HepG2 (cell line): ENCODE data around the gene PTPRN. TPM values are rescaled to one million over a fixed set of nuclear protein-coding genes. Genes with fewer than 3 reads are reported as not detected.
A peak's percentile ranks its signal among the peaks of the same experiment; 100 is the strongest.

ENCODE experiments used
- ATM ChIP-seq: fragments of 450-650 bp; IDR thresholded peaks from 2 replicates; pipeline ENCODE4 v1.7.1; 2017; ENCODE audit warnings: mild to moderate bottlenecking, borderline replicate concordance
- ATRX ChIP-seq: sonication (generic); formaldehyde crosslinking; IDR thresholded peaks from 2 replicates; pipeline ENCODE4 v1.4.0; 2020; ENCODE audit warnings: missing genetic modification reagents, borderline replicate concordance
- BCL6 ChIP-seq: IDR thresholded peaks from 2 replicates; pipeline ENCODE4 v1.6.1; 2016; ENCODE audit warnings: missing genetic modification reagents, missing compliant biosample characterization
- CHD4 ChIP-seq: fragments of 200-600 bp; sonication (generic); IDR thresholded peaks from 2 replicates; pipeline ENCODE4 v1.7.0; 2017; ENCODE audit warnings: mild to moderate bottlenecking, low read length, borderline replicate concordance
- E2F1 ChIP-seq: sonication (generic); formaldehyde crosslinking; IDR thresholded peaks from 2 replicates; pipeline ENCODE4 v1.5.0; 2020; ENCODE audit warnings: missing genetic modification reagents
- ELK4 ChIP-seq: sonication (generic); formaldehyde crosslinking; IDR thresholded peaks from 2 replicates; pipeline ENCODE4 v1.9.0; 2021; ENCODE audit warnings: missing genetic modification reagents, borderline replicate concordance
- ERF ChIP-seq: IDR thresholded peaks from 2 replicates; pipeline ENCODE4 v1.6.1; 2018; ENCODE audit warnings: missing biosample characterization, missing genetic modification reagents
- KAT8 ChIP-seq: IDR thresholded peaks from 2 replicates; pipeline ENCODE4 v1.6.1; 2016; ENCODE audit warnings: missing genetic modification reagents, missing compliant biosample characterization
- MBD4 ChIP-seq: IDR thresholded peaks from 2 replicates; pipeline ENCODE4 v1.6.1; 2012; ENCODE audit warnings: low read length, inconsistent platforms, borderline replicate concordance
- NR1H2 ChIP-seq: sonication (generic); formaldehyde crosslinking; IDR thresholded peaks from 2 replicates; pipeline ENCODE4 v1.8.1; 2022; ENCODE audit warnings: low read depth, missing genetic modification reagents, borderline replicate concordance
- PAX8 ChIP-seq: sonication (generic); formaldehyde crosslinking; IDR thresholded peaks from 2 replicates; pipeline ENCODE4 v1.8.0; 2022; ENCODE audit warnings: mild to moderate bottlenecking, missing genetic modification reagents, borderline replicate concordance
- RNF219 ChIP-seq: sonication (generic); formaldehyde crosslinking; IDR thresholded peaks from 2 replicates; pipeline ENCODE4 v1.5.0; 2020; ENCODE audit warnings: mild to moderate bottlenecking, missing genetic modification reagents
- RXRB ChIP-seq: IDR thresholded peaks from 2 replicates; pipeline ENCODE4 v1.6.1; 2016; ENCODE audit warnings: borderline replicate concordance, missing genetic modification reagents, missing compliant biosample characterization
- SKI ChIP-seq: fragments of 450-650 bp; IDR thresholded peaks from one replicate; pipeline ENCODE4 v1.6.1; 2018; ENCODE audit warnings: mild to moderate bottlenecking; ENCODE audit not compliant: partially characterized antibody
- TBX2 ChIP-seq: sonication (generic); formaldehyde crosslinking; IDR thresholded peaks from 2 replicates; pipeline ENCODE4 v1.5.0; 2020; ENCODE audit warnings: missing genetic modification reagents, mild to moderate bottlenecking, borderline replicate concordance
- ZBTB25 ChIP-seq: IDR thresholded peaks from 2 replicates; pipeline ENCODE4 v1.6.1; 2018; ENCODE audit warnings: missing genetic modification reagents
- ZMYM3 ChIP-seq: sonication (generic); formaldehyde crosslinking; IDR thresholded peaks from 2 replicates; pipeline ENCODE4 v1.5.1; 2020; ENCODE audit warnings: mild to moderate bottlenecking, missing genetic modification reagents
- ZNF276 ChIP-seq: sonication (generic); formaldehyde crosslinking; IDR thresholded peaks from 2 replicates; pipeline ENCODE4 v1.4.0; 2020; ENCODE audit warnings: mild to moderate bottlenecking, low read depth, missing genetic modification reagents
- ZNF558 ChIP-seq: sonication (generic); formaldehyde crosslinking; IDR thresholded peaks from 2 replicates; pipeline ENCODE4 v1.9.0; 2022; ENCODE audit warnings: mild to moderate bottlenecking, missing genetic modification reagents, borderline replicate concordance
- ZNF737 ChIP-seq: sonication (generic); formaldehyde crosslinking; IDR thresholded peaks from 2 replicates; pipeline ENCODE4 v1.5.0; 2020; ENCODE audit warnings: missing genetic modification reagents, mild to moderate bottlenecking, borderline replicate concordance
- polyA plus RNA-seq, 8 experiments: library from polyadenylated mRNA; depleted of rRNA in 3 of 8; stranded (reverse) in 7 of 8; unstranded in 1 of 8; fragments of >200 nt; fragmentation: Illumina TruSeq in 4 of 8; extraction: Trizol in 4 of 8; gene quantifications; 2 replicates each; pipeline versions ENCODE4 v1.2.1 to v1.2.3, GENCODE V29; 2011 to 2016; ENCODE audit warnings: low read depth in 4 of 8, missing spikeins in 1 of 8, mixed read lengths in 1 of 8; ENCODE audit not compliant: insufficient read depth in 1 of 8
- total RNA-seq, 5 experiments: library from RNA; depleted of rRNA; stranded (reverse); fragments of >200 nt; fragmentation: Illumina TruSeq; extraction: Trizol; gene quantifications; 2 replicates each; pipeline ENCODE4 v1.2.3, GENCODE V29; 2016; ENCODE audit warnings: low read depth in 1 of 5

PTPRN gene
- total and polyA plus RNA-seq, 2 of the 13 experiments (the other 11 are each of a cell fraction or from before 2014, with no cell fraction given), result 0.26 TPM; not detected in 1

GRCh38 chr2:219294356-219295351, 14.5 kb downstream of the PTPRN start (continued):
- TF ChIP-seq ZMYM3 (CRISPR knock-in tag), result no peak; the same call in 1 of the 2 replicates
- 0 out of 2 replicates have a peak, but pooled peaks have one; percentile 58 for TF ChIP-seq ZNF276 (CRISPR knock-in tag)
- TF ChIP-seq RXRB (CRISPR knock-in tag), result peak; percentile 73
- peak; percentile 83 for TF ChIP-seq KAT8 (CRISPR knock-in tag)
- TF ChIP-seq ATM, result 0 out of 2 replicates have a peak, but pooled peaks have one; percentile 12
- TF ChIP-seq ZNF558, result no peak; the same call in 1 of the 2 replicates
- no peak for TF ChIP-seq ZNF737 (CRISPR knock-in tag)
- TF ChIP-seq MBD4, result no peak
- no peak for TF ChIP-seq CHD4
- TF ChIP-seq NR1H2, result no peak
- TF ChIP-seq ELK4 (CRISPR knock-in tag), result no peak
- peak; percentile 87 for TF ChIP-seq TBX2 (CRISPR knock-in tag)
- TF ChIP-seq ZBTB25 (CRISPR knock-in tag), result peak; percentile 38; the same call in 1 of the 2 replicates
- TF ChIP-seq ATRX (CRISPR knock-in tag), result no peak
- peak; percentile 85; the same call in 1 of the 2 replicates for TF ChIP-seq PAX8 (CRISPR knock-in tag)
- no peak for TF ChIP-seq E2F1 (CRISPR knock-in tag)
- TF ChIP-seq RNF219, result no peak
- TF ChIP-seq ERF (CRISPR knock-in tag), result peak; percentile 98
- peak; percentile 69 for TF ChIP-seq BCL6
- peak; percentile 19 for TF ChIP-seq SKI
